Measurements from ENCODE around the gene PREP.
"Not testable (repeated sequence)": the region's sequence is repeated elsewhere in the genome, so short reads cannot be mapped to it uniquely, and the experiment has no call there.

The PREP gene

DNA sequence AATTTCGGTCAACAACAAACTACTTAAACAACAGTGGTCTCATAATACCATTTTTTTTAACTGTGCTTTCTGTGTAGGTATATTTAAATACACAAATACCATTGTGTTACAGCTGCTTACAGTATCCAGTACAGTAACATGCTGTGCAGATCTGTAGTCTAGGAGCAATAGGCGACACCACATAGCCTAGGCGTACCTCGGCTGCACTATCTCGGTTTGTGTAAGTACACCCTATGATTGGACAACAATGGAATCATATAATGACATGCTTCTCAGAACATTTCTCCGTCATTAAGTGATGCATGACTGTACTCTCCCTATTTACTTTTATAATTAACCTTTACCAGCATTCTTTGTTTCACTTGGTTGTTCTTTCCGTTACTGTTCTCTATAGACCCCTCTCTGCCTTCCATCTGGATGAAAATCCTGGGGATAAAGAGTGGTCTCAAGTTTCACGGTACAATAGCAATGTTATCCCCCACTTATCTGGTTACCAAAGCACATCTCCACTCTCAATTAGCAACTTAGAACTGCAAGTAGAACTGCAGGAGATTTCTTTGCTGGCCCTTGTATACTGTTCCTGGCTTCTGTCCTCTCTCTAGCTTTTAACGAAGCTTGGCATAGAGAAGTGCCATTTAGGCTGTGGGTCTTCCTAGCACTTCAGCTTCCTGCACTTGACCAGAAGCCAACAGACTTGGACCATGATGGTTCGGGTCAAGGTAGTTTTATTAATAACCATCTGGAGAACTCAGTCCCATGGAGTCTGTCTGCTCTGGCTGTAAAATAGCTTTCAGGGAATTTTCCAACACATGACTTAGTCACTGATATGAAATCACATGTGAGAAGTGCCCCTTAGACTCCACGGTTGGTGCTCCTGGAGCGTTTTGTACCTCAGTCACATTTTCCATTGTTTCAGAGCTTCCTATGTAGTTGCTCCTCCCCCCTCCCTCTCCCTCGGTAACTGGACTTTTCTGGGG lies 142.7 kb downstream of the PREP start:
- DNase-seq, result peak; percentile 17

DNA sequence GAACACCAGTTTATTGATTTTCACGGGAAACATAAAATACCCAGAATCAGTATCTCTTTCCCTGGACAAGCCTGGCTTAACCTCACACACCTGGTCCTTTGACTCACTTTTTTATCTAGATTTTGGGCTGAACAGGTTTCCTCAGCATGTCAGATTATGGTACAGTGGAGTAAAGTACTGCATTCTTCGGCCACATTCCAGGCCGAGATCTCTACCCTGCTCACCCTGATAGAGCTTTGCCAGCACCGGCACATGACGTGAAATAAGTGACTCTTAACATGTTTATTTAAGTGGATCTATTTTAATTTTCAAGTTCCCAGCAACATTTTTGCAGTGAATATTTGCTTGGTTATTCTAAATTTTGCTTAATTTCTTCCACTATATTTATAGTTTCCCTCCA lies 144.1 kb downstream of the PREP start:
- DNase-seq, result no peak

DNA sequence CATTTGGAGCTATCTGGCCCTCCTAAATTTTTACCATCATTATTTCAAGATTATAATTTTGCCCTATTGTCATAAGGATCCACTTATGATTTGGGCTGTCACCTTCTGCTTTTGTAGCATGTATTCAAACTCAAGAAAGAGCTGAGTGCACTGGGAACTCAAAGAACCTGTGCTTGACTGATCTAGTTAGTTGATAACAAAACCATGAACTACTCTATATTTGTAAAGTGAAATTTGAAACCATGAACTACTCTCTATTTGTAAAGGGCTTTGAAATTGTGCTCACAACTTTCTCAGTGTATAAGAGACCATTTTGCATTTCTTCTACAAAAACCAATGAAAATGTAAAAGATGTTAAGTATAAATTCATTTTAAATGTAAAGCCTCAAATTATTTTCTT lies 145.5 kb downstream of the PREP start:
- DNase-seq, result no peak

DNA sequence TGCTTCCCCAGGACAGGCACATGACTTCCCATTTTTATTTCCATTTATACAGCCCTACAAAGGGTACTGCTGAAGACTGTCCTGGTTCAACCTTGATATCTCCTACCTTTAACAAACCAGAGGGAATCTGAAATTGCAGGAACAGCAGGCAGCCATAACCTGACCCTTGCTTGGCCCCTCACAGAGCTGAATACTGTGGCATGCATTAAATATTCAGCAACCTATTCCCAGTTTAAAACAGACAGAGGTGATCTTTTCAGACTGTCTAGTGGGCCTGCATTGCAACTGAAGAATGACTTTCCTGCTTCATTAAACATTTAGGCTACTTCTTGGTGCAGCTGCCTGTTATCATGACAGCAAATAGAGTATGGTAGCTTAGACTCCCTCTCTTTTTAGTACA lies 146.3 kb downstream of the PREP start:
- no peak for DNase-seq

DNA sequence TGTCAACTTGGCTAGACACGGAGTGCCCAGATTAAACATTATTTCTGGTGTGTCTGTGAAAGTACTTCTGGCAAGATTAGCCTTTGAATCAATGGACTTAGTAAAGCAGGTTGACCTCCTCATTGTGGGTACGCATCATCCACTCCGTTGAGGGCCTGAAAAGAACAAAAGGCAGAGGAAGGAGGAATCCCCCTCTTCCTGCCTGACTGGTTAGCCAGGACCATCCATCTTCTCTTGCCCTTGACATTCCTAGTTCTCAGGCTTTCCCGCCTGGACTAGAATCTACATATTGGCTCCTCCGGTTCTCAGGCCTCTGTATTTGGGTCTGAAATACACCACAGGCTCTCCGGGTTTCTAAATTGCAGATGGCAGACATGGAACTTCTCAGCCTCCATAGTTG lies 149.1 kb downstream of the PREP start:
- DNase-seq, result no peak

DNA sequence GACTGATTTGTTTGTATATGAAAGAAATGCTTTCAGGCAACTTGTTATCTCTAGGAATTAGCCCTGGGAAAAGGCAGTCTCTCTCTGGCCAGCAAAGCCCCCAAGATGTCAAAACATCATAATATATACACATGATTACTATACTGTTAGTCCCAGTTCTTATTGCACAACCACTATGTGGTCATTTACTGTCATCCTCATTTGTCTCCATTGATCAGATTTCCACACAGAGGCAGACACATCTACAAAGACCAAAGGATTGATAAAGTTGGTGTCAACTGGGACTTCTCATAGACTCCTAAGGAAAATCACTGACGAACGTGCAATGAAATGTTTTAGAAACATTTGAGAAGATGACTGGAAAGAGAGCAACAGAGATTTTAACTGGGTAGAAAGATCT lies 151.2 kb downstream of the PREP start:
- DNase-seq, result no peak

DNA sequence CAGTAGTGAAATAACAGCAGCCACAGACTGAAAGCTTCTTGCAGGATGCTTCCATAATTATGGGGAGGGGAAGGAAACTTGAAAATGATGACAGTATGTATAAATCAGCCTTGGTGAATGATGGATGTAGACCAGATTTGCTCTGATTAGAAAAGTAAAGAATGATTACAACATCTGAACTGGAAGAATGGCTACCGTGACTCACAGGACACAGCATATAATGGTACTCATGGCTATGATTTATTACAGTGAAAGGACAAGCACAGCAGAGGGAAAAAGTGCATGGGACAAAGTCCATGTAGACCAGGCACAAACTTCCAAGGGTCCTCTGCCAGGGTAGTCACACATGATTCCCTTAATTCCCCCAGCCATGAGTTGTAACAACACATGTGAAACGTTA lies 152.3 kb downstream of the PREP start:
- DNase-seq, result no peak

DNA sequence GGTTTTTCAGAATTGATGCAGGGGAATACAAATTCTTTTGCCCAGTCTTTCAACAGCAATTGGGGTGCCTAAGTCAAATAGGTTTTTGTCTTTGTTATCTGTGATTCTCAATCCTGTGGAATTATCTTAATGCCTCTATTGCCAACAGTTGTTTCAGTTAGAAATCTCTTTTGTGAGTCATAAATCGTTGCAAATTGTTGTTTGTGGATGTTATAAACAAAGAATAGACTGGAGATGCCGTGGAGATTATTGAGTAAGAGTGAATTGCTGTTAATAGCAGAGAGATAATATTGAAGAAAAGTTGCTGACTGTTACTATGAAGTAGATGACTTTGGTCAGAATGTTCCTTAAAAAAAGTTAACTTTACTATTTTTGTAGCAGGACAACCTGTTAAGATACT lies 159.4 kb downstream of the PREP start:
- no peak for DNase-seq

DNA sequence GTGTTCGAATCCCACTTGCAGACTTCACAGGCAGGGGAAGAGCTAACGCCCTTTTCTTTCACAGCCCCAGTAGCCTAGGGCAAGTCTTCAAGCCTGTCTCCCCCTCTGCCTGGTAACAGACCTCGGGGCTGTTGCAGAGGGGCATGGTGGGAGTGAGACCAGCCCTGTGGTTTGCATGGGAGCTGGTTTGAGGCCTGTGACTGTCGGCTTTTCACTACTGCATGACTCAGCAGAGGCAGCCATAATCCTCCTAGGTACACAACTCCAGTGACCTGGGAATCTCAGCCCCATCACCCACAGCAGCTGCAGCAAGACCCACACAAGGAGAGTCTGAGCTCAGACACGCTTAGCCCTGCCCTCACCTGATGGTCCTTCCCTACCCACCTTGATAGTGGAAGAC lies 167.7 kb downstream of the PREP start:
- no peak for DNase-seq

DNA sequence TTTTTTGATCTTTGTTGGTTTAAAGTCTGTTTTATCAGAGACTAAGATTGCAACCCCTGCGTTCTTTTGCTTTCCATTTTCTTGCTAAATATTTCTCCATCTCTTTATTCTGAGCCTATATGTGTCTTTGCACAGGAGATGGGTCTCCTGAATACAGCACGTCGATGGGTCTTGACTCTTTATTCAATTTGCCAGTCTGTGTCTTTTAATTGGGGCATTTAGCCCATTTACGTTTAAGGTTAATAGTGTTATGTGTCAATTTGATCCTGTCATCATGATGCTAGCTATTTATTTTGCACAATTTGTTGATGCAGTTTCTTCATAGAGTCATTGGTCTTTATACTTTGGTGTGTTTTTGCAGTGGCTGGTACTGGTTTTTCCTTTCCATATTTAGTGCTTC lies 171.1 kb downstream of the PREP start:
- DNase-seq, result not testable (repeated sequence)
